VCaP (cell line): Measurements from ENCODE around the gene CYBA.

Source experiments
- H3K27ac ChIP-seq: fragments of 450-650 bp; 2 replicates; pipeline ENCODE4 v1.5.1; 2017
- CTCF ChIP-seq: fragments of 450-650 bp; conservative IDR thresholded peaks from 2 replicates; pipeline ENCODE4 v1.5.1; 2017; ENCODE audit warnings: mild to moderate bottlenecking, moderate library complexity

The CYBA gene

GRCh38 chr16:88667461-88667860 lies 16.6 kb upstream of the CYBA start:
- H3K27ac ChIP-seq = no peak overlapping the region
- TF ChIP-seq CTCF = no peak

GRCh38 chr16:88665570-88665969 lies 14.7 kb upstream of the CYBA start:
- no peak overlapping the region for H3K27ac ChIP-seq
- TF ChIP-seq CTCF = no peak

GRCh38 chr16:88665148-88665547 lies 14.3 kb upstream of the CYBA start:
- TF ChIP-seq CTCF = no peak
- no peak overlapping the region for H3K27ac ChIP-seq

GRCh38 chr16:88662843-88663606 lies 12.2 kb upstream of the CYBA start, which contains the start of gene MVD:
TSS of gene MVD (minus strand) at chr16:88663091. CDS start at chr16:88663080, 11 bp downstream.
- H3K27ac ChIP-seq = peak within 1 kb of the TSS; percentile 42; the same call in 1 of the 2 replicates

GRCh38 chr16:88662222-88662842 lies 11.5 kb upstream of the CYBA start:
- no peak for TF ChIP-seq CTCF
- peak overlapping the region; percentile 42; the same call in 1 of the 2 replicates for H3K27ac ChIP-seq

More at GRCh38 chr16:88662843-88663606, 12.2 kb upstream of the CYBA start, which contains the start of gene MVD:
- TF ChIP-seq CTCF = no peak

GRCh38 chr16:88661468-88661867 lies 10.6 kb upstream of the CYBA start:
- H3K27ac ChIP-seq = no peak overlapping the region
- no peak for TF ChIP-seq CTCF

GRCh38 chr16:88659160-88659559 lies 8.3 kb upstream of the CYBA start:
- H3K27ac ChIP-seq = no peak overlapping the region
- TF ChIP-seq CTCF = no peak
